Suprapubic skin (tissue), 4 donors: Measurements from ENCODE around the gene CNGA1.
"Not testable (repeated sequence)": the region's sequence is repeated elsewhere in the genome, so short reads cannot be mapped to it uniquely, and the experiment has no call there.

Experiments
- POLR2A ChIP-seq, 2 donors: fragments of 450-650 bp; IDR thresholded peaks; one replicate each; pipeline ENCODE4 v1.6.1; 2017; ENCODE audit warnings: antibody characterized with exemption in 2 of 2, mild to moderate bottlenecking in 2 of 2, moderate library complexity in 2 of 2
- POLR2AphosphoS5 ChIP-seq, 3 donors: sonication (generic); formaldehyde crosslinking; IDR thresholded peaks; one replicate each; pipeline ENCODE4 v1.6.1; 2017; ENCODE audit warnings: antibody characterized with exemption in 3 of 3

- not testable (repeated sequence) for TF ChIP-seq POLR2A, POLR2AphosphoS5 (IDR thresholded peaks at IDR 0.05)
These were observed 5.6 kb downstream of the CNGA1 start for GRCh38 chr4:48010906-48011305.
